ENCODE measurements around the gene SRRM1. TPM values are rescaled to one million over a fixed set of nuclear protein-coding genes. Genes with fewer than 3 reads are reported as not detected.

SRRM1 gene
- total and polyA plus RNA-seq, 2 donors (not counting 3 experiments of a cell fraction or from before 2014, with no cell fraction given), result 39.7 to 163 TPM

DNA sequence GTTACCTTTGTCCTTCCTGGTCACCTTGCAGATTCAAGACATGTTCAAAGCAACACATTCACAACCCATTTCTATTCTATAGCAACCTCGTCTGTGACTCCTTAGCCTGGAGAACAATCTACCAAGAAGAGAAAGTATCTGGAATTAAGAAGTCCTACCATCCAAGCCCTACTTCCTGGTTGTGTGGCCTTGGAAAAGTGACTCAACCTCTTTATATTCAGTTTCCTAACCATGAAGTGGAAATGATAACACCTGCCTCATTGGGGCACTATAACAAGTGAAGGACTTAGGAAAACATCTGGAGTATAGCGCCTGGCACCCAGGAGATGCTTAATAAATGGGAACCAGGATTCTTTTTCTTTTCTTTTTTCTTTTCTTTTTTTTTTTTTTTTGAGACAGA is 36.5 kb upstream of the SRRM1 start:
- dilution Hi-C loops (cut with MboI; ENCODE audit: extremely low pct_ligation_motif_present, low sequenced_read_pairs) (no loop called here), intact Hi-C loops (cut with micrococcal nuclease) (no loop called here)
- Histone ChIP-seq H3K4me1 (ENCODE audit: control insufficient read depth, extremely low read depth, insufficient read depth, low read length) (no peaks in the 10 kb centered on the region), H2AFZ (ENCODE audit: low read depth, low read length) (no peak overlapping the region), H3K9ac (replicated peaks; ENCODE audit: extremely low read depth, insufficient read depth, low read length) (no peak overlapping the region), H3K36me3 (ENCODE audit: control insufficient read depth in 2 of 2, extremely low read depth in 1 of 2, insufficient read depth in 2 of 2, low read length in 2 of 2) (no peaks in the 10 kb centered on the region), H3K4me3 (replicated peaks in 1 of 3; ENCODE audit: insufficient read depth in 1 of 3, low read depth in 1 of 3, low read length in 3 of 3) (no peak overlapping the region), H3K9me1 (replicated peaks; ENCODE audit: control insufficient read depth, extremely low read depth, insufficient read depth, low read length) (no peaks in the 10 kb centered on the region), H4K20me1 (replicated peaks; ENCODE audit: control insufficient read depth, extremely low read depth, insufficient read depth, low read length) (no peaks in the 10 kb centered on the region), H3K27me3 (ENCODE audit: control insufficient read depth in 2 of 2, insufficient read depth in 2 of 2, low read length in 2 of 2) (peaks cover 0 to 4% of the 10 kb centered on the region in 2 experiments), H3K9me3 (replicated peaks; ENCODE audit: control insufficient read depth, insufficient read depth, low read length) (no peaks in the 10 kb centered on the region), H3K4me2 (ENCODE audit: insufficient read depth, low read length) (no peak overlapping the region), H3K27ac (ENCODE audit: insufficient read depth, low read depth, low read length) (no peak overlapping the region), H3K79me2 (ENCODE audit: control insufficient read depth, insufficient read depth, low read length) (no peaks in the 10 kb centered on the region)
- FAIRE-seq (no peak), DNase-seq (ENCODE audit: low read depth, low spot score) (no peak)
- BruUV-seq (replicated peaks), result no TSS peak
- ChIA-PET CTCF (no interaction called here), POLR2A (no interaction called here)
- TF ChIP-seq EZH2 (IDR thresholded peaks at IDR 0.05; ENCODE audit: borderline replicate concordance, low read depth, low read length, severe bottlenecking) (no peak), GATA2 (IDR thresholded peaks at IDR 0.05; ENCODE audit: insufficient read depth, insufficient read length, low read depth, low read length) (no peak), POLR2A (IDR thresholded peaks at IDR 0.05; ENCODE audit: low read depth, low read length) (no peak), MYC (IDR thresholded peaks at IDR 0.05; ENCODE audit: low read depth, low read length) (no peak), JUN (IDR thresholded peaks at IDR 0.05; ENCODE audit: borderline replicate concordance, insufficient read depth, insufficient read length, low read depth) (no peak), POLR2AphosphoS5 (IDR thresholded peaks at IDR 0.05; ENCODE audit: insufficient read depth, low read depth, low read length) (no peak), FOS (IDR thresholded peaks at IDR 0.05; ENCODE audit: borderline replicate concordance, insufficient read depth, low read length) (no peak)
- TF ChIP-seq, protein P1, sequence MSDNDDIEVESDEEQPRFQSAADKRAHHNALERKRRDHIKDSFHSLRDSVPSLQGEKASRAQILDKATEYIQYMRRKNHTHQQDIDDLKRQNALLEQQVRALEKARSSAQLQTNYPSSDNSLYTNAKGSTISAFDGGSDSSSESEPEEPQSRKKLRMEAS (IDR thresholded peaks at IDR 0.05; ENCODE audit: insufficient read depth, insufficient read length), result no peak
- TF ChIP-seq, protein P2, sequence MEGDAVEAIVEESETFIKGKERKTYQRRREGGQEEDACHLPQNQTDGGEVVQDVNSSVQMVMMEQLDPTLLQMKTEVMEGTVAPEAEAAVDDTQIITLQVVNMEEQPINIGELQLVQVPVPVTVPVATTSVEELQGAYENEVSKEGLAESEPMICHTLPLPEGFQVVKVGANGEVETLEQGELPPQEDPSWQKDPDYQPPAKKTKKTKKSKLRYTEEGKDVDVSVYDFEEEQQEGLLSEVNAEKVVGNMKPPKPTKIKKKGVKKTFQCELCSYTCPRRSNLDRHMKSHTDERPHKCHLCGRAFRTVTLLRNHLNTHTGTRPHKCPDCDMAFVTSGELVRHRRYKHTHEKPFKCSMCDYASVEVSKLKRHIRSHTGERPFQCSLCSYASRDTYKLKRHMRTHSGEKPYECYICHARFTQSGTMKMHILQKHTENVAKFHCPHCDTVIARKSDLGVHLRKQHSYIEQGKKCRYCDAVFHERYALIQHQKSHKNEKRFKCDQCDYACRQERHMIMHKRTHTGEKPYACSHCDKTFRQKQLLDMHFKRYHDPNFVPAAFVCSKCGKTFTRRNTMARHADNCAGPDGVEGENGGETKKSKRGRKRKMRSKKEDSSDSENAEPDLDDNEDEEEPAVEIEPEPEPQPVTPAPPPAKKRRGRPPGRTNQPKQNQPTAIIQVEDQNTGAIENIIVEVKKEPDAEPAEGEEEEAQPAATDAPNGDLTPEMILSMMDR (IDR thresholded peaks at IDR 0.05; ENCODE audit: extremely low read depth in 1 of 2, insufficient read depth in 1 of 2, low read depth in 1 of 2, low read length in 2 of 2), result no peak

Data from endothelial cell of umbilical vein (primary cell).